HEK293 (cell line): ENCODE results near the gene POLR2E.

ENCODE experiments used
- REPIN1 ChIP-seq: fragments of 450-650 bp; formaldehyde crosslinking; IDR thresholded peaks from 2 replicates; pipeline ENCODE4 v1.5.1; 2017; ENCODE audit warnings: missing biosample characterization, missing genetic modification characterization, low read depth
- ZNF10 ChIP-seq: fragments of 450-650 bp; formaldehyde crosslinking; IDR thresholded peaks from 2 replicates; pipeline ENCODE4 v1.5.1; 2017; ENCODE audit warnings: missing biosample characterization, missing genetic modification characterization
- ZNF132 ChIP-seq: fragments of 450-650 bp; formaldehyde crosslinking; IDR thresholded peaks from 2 replicates; pipeline ENCODE4 v1.5.1; 2017; ENCODE audit warnings: missing biosample characterization, missing genetic modification characterization, borderline replicate concordance
- ZNF146 ChIP-seq: fragments of 450-650 bp; formaldehyde crosslinking; IDR thresholded peaks from 2 replicates; pipeline ENCODE4 v1.5.1; 2016; ENCODE audit warnings: missing biosample characterization, missing genetic modification characterization
- ZNF324 ChIP-seq: fragments of 450-650 bp; formaldehyde crosslinking; IDR thresholded peaks from 2 replicates; pipeline ENCODE4 v1.5.1; 2016; ENCODE audit warnings: missing biosample characterization, missing genetic modification characterization
- ZNF366 ChIP-seq: fragments of 450-650 bp; formaldehyde crosslinking; conservative IDR thresholded peaks from 2 replicates; pipeline ENCODE4 v1.5.1; 2016; ENCODE audit warnings: missing biosample characterization, missing genetic modification characterization
- ZNF423 ChIP-seq: fragments of 450-650 bp; formaldehyde crosslinking; IDR thresholded peaks from 2 replicates; pipeline ENCODE4 v1.5.1; 2016; ENCODE audit warnings: missing biosample characterization, missing genetic modification characterization
- ZNF777 ChIP-seq: fragments of 450-650 bp; formaldehyde crosslinking; IDR thresholded peaks from 2 replicates; pipeline ENCODE4 v1.5.1; 2017; ENCODE audit warnings: missing biosample characterization, missing genetic modification characterization, borderline replicate concordance
- ZNF785 ChIP-seq: fragments of 450-650 bp; formaldehyde crosslinking; IDR thresholded peaks from 2 replicates; pipeline ENCODE4 v1.5.1; 2016; ENCODE audit warnings: missing biosample characterization, missing genetic modification characterization
- ZXDB ChIP-seq: fragments of 450-650 bp; formaldehyde crosslinking; IDR thresholded peaks from 2 replicates; pipeline ENCODE4 v1.5.1; 2016; ENCODE audit warnings: missing biosample characterization, missing genetic modification characterization
- TF ChIP-seq, protein P1 (sequence below): fragments of 450-650 bp; formaldehyde crosslinking; IDR thresholded peaks from 2 replicates; pipeline ENCODE4 v1.5.1; 2016; ENCODE audit warnings: missing biosample characterization, missing genetic modification characterization
- TF ChIP-seq, protein P2 (sequence below): fragments of 450-650 bp; formaldehyde crosslinking; IDR thresholded peaks from 2 replicates; pipeline ENCODE4 v1.5.1; 2016; ENCODE audit warnings: missing biosample characterization, missing genetic modification characterization
- TF ChIP-seq, protein P3 (sequence below): fragments of 450-650 bp; formaldehyde crosslinking; conservative IDR thresholded peaks from 2 replicates; pipeline ENCODE4 v1.5.1; 2016; ENCODE audit warnings: low read depth, missing biosample characterization, missing genetic modification characterization

DNA sequence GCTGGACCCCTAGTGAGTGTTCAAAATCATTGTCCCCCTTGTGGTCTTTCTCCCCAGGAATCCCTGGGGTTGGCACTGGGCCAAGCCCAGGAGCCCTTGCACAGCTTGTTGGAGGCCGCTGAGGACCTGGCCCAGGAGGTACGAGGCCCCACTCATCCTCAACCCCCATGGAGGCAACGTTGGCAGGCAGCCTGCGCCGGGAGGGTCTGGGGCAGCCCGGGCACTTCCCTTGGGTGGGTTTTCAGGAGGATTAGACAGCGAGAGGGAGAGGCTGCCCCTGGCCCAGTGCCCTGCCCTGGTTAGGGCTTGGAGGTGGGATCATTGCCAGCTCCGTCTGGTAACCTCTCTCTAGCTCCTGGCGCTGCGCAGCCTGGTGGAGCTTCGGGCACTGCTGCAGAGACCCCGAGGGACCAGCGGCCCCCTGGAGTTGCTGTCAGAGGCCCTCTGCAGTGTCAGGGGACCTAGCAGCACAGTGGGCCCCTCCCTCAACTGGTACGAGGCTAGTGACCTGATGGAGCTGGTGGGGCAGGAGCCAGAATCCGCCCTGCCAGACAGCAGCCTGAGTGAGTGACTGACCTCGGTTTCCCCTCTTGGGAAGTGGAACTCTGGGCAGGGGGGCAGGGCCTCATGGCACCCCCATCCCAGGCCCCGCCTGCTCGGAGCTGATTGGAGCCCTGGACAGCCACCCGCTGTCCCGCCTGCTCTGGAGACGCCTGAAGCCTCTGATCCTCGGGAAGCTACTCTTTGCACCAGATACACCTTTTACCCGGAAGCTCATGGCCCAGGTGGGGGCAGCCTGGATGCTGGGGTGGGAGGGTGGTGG is 52.3 kb downstream of the POLR2E start:
- TF ChIP-seq ZNF366 (tag by site-specific recombination) (no peak), REPIN1 (tag by site-specific recombination) (no peak), ZXDB (tag by site-specific recombination) (no peak), ZNF423 (tag by site-specific recombination) (no peak), ZNF132 (no peak), ZNF777 (tag by site-specific recombination) (no peak), ZNF785 (tag by site-specific recombination) (no peak), ZNF146 (tag by site-specific recombination) (no peak), ZNF324 (no peak), ZNF10 (tag by site-specific recombination) (no peak)
- TF ChIP-seq, protein P1, sequence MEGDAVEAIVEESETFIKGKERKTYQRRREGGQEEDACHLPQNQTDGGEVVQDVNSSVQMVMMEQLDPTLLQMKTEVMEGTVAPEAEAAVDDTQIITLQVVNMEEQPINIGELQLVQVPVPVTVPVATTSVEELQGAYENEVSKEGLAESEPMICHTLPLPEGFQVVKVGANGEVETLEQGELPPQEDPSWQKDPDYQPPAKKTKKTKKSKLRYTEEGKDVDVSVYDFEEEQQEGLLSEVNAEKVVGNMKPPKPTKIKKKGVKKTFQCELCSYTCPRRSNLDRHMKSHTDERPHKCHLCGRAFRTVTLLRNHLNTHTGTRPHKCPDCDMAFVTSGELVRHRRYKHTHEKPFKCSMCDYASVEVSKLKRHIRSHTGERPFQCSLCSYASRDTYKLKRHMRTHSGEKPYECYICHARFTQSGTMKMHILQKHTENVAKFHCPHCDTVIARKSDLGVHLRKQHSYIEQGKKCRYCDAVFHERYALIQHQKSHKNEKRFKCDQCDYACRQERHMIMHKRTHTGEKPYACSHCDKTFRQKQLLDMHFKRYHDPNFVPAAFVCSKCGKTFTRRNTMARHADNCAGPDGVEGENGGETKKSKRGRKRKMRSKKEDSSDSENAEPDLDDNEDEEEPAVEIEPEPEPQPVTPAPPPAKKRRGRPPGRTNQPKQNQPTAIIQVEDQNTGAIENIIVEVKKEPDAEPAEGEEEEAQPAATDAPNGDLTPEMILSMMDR (tag by site-specific recombination): no peak
- TF ChIP-seq, protein P2, sequence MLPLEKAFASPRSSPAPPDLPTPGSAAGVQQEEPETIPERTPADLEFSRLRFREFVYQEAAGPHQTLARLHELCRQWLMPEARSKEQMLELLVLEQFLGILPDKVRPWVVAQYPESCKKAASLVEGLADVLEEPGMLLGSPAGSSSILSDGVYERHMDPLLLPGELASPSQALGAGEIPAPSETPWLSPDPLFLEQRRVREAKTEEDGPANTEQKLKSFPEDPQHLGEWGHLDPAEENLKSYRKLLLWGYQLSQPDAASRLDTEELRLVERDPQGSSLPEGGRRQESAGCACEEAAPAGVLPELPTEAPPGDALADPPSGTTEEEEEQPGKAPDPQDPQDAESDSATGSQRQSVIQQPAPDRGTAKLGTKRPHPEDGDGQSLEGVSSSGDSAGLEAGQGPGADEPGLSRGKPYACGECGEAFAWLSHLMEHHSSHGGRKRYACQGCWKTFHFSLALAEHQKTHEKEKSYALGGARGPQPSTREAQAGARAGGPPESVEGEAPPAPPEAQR (tag by site-specific recombination): no peak
- TF ChIP-seq, protein P3, sequence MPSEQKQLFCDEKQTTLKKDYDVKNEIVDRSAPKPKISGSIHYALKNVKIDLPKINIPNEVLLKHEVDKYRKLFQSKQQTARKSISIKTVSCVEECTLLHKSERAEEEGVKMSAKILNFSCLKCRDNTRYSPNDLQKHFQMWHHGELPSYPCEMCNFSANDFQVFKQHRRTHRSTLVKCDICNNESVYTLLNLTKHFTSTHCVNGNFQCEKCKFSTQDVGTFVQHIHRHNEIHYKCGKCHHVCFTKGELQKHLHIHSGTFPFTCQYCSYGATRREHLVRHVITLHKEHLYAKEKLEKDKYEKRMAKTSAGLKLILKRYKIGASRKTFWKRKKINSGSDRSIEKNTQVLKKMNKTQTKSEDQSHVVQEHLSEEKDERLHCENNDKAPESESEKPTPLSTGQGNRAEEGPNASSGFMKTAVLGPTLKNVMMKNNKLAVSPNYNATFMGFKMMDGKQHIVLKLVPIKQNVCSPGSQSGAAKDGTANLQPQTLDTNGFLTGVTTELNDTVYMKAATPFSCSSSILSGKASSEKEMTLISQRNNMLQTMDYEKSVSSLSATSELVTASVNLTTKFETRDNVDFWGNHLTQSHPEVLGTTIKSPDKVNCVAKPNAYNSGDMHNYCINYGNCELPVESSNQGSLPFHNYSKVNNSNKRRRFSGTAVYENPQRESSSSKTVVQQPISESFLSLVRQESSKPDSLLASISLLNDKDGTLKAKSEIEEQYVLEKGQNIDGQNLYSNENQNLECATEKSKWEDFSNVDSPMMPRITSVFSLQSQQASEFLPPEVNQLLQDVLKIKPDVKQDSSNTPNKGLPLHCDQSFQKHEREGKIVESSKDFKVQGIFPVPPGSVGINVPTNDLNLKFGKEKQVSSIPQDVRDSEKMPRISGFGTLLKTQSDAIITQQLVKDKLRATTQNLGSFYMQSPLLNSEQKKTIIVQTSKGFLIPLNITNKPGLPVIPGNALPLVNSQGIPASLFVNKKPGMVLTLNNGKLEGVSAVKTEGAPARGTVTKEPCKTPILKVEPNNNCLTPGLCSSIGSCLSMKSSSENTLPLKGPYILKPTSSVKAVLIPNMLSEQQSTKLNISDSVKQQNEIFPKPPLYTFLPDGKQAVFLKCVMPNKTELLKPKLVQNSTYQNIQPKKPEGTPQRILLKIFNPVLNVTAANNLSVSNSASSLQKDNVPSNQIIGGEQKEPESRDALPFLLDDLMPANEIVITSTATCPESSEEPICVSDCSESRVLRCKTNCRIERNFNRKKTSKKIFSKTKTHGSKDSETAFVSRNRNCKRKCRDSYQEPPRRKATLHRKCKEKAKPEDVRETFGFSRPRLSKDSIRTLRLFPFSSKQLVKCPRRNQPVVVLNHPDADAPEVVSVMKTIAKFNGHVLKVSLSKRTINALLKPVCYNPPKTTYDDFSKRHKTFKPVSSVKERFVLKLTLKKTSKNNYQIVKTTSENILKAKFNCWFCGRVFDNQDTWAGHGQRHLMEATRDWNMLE (tag by site-specific recombination): no peak
